Lower leg skin (tissue), 3 donors: ENCODE data around the gene DGCR2.

Source experiments
- POLR2A ChIP-seq, 2 donors: fragments of 450-650 bp; IDR thresholded peaks; one replicate each; pipeline ENCODE4 v1.6.1; 2016 to 2017; ENCODE audit warnings: antibody characterized with exemption in 2 of 2, mild to moderate bottlenecking in 1 of 2, moderate library complexity in 1 of 2
- TF ChIP-seq, protein P1 (sequence below), 3 donors: fragments of 450-650 bp; IDR thresholded peaks; one replicate each; pipeline ENCODE4 v1.5.1; 2016; ENCODE audit warnings: antibody characterized with exemption in 3 of 3, mild to moderate bottlenecking in 3 of 3, moderate library complexity in 2 of 3

DNA sequence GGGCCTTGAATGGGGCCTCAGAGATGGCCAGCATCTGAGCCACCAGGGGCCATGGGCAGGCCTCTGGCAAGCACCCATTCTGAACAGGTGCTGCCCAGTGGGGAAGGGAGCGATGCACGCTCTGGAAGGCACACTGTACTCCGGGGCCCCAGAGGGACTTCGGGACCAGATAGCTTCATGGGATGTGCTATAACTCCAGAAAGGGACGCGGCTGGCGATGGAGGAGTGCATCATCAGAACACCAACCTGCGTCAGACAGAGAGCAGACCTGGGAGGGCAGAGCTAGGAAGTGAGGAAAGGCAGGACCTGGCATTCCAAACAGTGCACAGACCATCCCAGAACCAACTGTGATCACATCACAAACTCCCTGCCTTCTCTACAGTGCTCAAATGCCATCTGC, 16.8 kb downstream of the DGCR2 start:
- TF ChIP-seq, protein P1, sequence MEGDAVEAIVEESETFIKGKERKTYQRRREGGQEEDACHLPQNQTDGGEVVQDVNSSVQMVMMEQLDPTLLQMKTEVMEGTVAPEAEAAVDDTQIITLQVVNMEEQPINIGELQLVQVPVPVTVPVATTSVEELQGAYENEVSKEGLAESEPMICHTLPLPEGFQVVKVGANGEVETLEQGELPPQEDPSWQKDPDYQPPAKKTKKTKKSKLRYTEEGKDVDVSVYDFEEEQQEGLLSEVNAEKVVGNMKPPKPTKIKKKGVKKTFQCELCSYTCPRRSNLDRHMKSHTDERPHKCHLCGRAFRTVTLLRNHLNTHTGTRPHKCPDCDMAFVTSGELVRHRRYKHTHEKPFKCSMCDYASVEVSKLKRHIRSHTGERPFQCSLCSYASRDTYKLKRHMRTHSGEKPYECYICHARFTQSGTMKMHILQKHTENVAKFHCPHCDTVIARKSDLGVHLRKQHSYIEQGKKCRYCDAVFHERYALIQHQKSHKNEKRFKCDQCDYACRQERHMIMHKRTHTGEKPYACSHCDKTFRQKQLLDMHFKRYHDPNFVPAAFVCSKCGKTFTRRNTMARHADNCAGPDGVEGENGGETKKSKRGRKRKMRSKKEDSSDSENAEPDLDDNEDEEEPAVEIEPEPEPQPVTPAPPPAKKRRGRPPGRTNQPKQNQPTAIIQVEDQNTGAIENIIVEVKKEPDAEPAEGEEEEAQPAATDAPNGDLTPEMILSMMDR (IDR thresholded peaks at IDR 0.05) = no peak
- no peak for TF ChIP-seq POLR2A (IDR thresholded peaks at IDR 0.05)
